Kidney epithelial cell (primary cell): ENCODE data around the gene NBEAL2. TPM values are rescaled to one million over a fixed set of nuclear protein-coding genes. Genes with fewer than 3 reads are reported as not detected.

Experiments
- DNase-seq: peaks from one replicate; pipeline ENCODE4 v3.0.0-alpha.2; 2010; ENCODE audit warnings: low read depth
- H3K27me3 ChIP-seq: 2 replicates; pipeline ENCODE4 v1.6.0; 2011; ENCODE audit warnings: low read length; ENCODE audit not compliant: control insufficient read depth, insufficient read depth
- H3K36me3 ChIP-seq: 2 replicates; pipeline ENCODE4 v1.5.1; 2011; ENCODE audit warnings: low read length; ENCODE audit not compliant: control insufficient read depth, insufficient read depth
- H3K4me3 ChIP-seq: 2 replicates; pipeline ENCODE4 v1.5.1; 2011; ENCODE audit warnings: low read depth, mild to moderate bottlenecking, control low read depth, low read length
- total RNA-seq: library from RNA; depleted of rRNA; stranded (reverse); fragments of >200 nt; gene quantifications from 2 replicates; pipeline ENCODE4 v1.2.3, GENCODE V29; 2015
- TF ChIP-seq, protein P1 (sequence below): IDR thresholded peaks from 2 replicates; pipeline ENCODE4 v1.5.1; 2011; ENCODE audit warnings: mild to moderate bottlenecking, moderate library complexity, low read length, control low read depth, inconsistent platforms; ENCODE audit not compliant: insufficient read depth, poor library complexity, severe bottlenecking

NBEAL2 gene
- total RNA-seq, 1 donor from 2014 or later, result 37.5 TPM

DNA sequence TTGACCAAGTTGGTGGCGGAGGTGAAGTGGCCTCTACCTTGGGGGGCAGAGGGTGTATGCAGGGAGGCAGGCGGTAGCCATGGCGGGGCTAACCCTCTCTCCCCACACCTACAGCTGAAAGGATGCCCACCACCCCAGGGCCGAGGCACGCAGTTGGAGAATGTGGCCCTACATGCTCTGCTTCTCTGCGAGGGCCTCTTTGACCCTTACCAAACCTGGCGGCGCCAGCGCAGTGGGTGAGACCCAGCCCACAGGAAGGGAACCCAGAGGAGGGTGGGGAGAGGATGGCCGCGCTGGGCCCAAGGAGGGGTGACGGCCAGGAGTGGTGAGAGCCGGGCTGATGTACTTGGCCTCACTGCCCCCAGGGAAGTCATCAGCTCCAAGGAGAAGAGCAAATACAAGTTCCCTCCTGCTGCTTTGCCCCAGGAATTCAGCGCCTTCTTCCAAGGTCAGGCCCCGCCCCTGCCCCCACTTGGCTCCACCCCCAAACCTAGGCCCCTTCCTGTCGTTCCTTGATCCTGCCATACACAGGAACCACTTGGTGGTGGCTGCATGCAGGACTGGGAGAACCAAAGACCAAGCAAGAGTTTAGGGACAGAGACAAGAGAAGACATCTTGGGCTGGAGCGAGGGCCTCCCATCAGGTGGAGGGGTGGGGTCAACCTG, 9.8 kb downstream of the NBEAL2 start:
- Histone ChIP-seq H3K36me3 (no peaks in the 10 kb centered on the region), H3K27me3 (no peaks in the 10 kb centered on the region), H3K4me3 (no peak overlapping the region)
- DNase-seq, result no peak
- TF ChIP-seq, protein P1, sequence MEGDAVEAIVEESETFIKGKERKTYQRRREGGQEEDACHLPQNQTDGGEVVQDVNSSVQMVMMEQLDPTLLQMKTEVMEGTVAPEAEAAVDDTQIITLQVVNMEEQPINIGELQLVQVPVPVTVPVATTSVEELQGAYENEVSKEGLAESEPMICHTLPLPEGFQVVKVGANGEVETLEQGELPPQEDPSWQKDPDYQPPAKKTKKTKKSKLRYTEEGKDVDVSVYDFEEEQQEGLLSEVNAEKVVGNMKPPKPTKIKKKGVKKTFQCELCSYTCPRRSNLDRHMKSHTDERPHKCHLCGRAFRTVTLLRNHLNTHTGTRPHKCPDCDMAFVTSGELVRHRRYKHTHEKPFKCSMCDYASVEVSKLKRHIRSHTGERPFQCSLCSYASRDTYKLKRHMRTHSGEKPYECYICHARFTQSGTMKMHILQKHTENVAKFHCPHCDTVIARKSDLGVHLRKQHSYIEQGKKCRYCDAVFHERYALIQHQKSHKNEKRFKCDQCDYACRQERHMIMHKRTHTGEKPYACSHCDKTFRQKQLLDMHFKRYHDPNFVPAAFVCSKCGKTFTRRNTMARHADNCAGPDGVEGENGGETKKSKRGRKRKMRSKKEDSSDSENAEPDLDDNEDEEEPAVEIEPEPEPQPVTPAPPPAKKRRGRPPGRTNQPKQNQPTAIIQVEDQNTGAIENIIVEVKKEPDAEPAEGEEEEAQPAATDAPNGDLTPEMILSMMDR, result no peak

GRCh38 chr3:46990573-46991374, 11.3 kb downstream of the NBEAL2 start:
- H3K36me3 ChIP-seq, result no peaks in the 10 kb centered on the region
- no peak for DNase-seq
- H3K4me3 ChIP-seq, result no peak overlapping the region
- TF ChIP-seq, protein P1, result no peak
- H3K27me3 ChIP-seq, result no peaks in the 10 kb centered on the region

DNA sequence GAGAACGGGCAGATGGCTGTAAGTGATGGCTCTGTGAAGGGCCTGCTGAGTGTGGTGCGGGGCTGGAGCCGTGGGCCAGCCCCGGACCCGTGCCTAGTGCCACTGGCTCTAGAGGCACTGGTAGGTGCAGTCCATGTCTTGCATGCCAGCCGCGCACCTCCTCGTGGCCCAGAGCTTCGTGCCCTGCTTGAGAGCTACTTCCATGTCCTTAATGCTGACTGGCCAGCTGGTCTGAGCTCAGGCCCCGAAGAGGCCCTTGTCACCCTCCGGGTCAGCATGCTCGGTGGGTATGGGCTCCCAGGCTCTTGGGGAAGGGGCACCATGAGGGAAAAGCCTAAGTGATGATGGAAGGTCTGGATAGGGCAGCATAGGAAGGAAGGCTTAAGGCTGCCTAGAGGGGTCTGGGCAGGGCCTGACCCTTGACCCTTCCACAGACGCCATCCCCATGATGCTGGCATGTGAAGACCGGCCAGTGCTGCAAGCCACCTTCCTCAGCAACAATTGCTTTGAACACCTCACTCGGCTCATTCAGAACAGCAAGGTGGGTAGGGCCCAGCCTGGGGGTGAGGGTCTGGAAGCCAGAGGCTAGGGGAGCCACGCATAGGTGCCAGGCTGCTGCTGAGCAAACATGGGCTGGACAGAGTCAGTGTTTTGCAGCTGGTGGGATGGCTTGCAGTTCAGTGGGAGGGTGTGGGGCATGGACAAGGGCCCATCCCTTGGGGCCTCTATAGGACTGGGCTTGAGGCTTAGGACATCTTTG, 12.1 kb downstream of the NBEAL2 start:
- no peak overlapping the region for H3K4me3 ChIP-seq
- no peak for DNase-seq
- no peaks in the 10 kb centered on the region for H3K27me3 ChIP-seq
- no peaks in the 10 kb centered on the region for H3K36me3 ChIP-seq
- TF ChIP-seq, protein P1, result no peak

DNA sequence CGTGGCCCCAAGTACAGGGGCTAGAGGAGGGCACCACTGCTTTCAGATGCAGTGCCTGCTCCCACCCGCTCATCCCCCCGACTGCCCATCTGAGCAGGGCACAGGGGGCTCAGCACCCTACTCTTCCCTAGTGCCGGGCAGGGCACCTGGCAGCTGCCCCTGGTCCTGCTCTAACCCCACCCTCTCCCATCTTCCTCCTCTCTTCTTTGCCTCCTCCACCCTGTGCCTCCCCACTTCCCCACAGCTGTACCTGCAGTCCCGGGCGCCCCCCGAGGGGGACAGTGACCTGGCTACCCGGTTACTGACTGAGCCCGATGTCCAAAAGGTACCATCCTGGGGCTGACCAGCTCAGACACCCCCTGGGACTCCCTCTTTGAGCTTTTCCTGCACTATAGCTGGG, 12.8 kb downstream of the NBEAL2 start:
- Histone ChIP-seq H3K36me3 (no peaks in the 10 kb centered on the region), H3K27me3 (no peaks in the 10 kb centered on the region), H3K4me3 (no peak overlapping the region)
- DNase-seq, result no peak
- TF ChIP-seq, protein P1, result no peak

DNA sequence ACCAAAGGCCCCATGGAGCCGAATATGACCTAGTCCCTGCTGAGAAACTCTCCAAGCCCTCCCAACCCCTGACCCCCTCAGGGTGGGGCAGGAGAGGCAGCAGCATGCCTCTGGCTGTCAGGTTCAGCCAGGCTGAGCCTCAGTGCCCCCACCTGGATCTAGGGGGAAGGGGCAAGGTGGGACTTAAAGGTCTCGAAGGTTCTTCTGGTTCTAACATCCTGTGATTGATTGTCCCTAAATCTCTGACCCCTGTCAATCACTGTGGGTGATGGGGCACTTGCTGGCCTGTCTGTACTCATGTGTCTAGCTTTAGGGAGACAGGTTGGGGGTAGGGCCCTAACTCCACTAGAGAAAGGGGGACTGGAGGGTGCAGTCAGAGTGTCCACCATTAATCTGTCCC, 13.8 kb downstream of the NBEAL2 start:
- no peak for DNase-seq
- TF ChIP-seq, protein P1, result no peak
- H3K36me3 ChIP-seq, result no peaks in the 10 kb centered on the region
- H3K4me3 ChIP-seq, result no peak overlapping the region
- no peaks in the 10 kb centered on the region for H3K27me3 ChIP-seq
